ENCODE measurements around the gene RAN. TPM values are rescaled to one million over a fixed set of nuclear protein-coding genes. Genes with fewer than 3 reads are reported as not detected.
A peak's percentile ranks its signal among the peaks of the same experiment; 100 is the strongest.

RAN gene
- total and polyA plus RNA-seq, 9 of the 15 experiments (the other 6 are each of a cell fraction or from before 2014, with no cell fraction given) = 1,687 to 3,820 (median 2,300) TPM

DNA sequence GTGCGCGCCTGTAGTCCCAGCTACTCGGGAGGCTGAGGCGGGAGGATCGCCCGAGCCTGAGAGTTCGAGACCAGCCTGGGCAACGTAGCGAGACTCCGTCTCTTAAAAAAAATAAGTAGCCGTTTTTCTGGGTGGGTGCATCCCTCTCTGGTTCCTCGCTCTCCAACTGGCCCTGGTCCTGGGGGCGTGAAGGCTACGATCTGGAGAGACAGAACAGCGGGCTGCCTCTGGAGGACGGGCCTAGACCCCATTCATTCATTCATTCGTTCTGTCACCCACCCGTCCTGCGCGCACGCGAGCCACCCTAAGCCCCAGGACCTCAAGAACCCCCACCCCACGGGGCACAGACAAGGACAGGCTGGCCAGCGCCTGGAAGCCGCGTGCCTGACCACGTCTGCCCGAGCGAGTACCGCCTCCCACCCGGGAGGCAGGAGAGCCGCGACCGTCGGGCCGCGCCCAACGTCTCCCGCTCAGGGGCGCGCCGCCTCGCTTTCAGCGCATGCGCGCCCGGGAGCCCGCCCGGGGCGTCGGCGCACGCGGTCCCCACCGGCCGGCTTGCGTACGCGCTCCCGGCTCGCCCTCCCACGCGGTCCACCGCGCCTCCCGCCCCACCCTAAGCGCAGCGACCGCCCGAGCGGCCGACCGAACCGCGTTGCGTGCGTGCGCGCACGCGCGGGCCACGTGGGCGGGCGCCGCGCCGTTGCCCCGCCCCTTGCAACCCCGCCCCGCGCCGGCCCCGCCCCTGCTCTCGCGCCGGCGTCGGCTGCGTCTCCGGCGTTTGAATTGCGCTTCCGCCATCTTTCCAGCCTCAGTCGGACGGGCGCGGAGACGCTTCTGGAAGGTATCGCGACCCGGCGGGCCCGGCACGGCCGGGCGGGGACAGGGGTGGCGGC is at the start of gene RAN (continued):
- TF ChIP-seq, protein P1, sequence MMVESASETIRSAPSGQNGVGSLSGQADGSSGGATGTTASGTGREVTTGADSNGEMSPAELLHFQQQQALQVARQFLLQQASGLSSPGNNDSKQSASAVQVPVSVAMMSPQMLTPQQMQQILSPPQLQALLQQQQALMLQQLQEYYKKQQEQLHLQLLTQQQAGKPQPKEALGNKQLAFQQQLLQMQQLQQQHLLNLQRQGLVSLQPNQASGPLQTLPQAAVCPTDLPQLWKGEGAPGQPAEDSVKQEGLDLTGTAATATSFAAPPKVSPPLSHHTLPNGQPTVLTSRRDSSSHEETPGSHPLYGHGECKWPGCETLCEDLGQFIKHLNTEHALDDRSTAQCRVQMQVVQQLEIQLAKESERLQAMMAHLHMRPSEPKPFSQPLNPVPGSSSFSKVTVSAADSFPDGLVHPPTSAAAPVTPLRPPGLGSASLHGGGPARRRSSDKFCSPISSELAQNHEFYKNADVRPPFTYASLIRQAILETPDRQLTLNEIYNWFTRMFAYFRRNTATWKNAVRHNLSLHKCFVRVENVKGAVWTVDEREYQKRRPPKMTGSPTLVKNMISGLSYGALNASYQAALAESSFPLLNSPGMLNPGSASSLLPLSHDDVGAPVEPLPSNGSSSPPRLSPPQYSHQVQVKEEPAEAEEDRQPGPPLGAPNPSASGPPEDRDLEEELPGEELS (CRISPR knock-in tag; IDR thresholded peaks at IDR 0.05; ENCODE audit: borderline replicate concordance) = peak; percentile 65; the same call in 1 of the 2 replicates
- TF ChIP-seq PPARD (CRISPR knock-in tag; IDR thresholded peaks at IDR 0.05) (no peak), E2F3 (CRISPR knock-in tag; IDR thresholded peaks at IDR 0.05) (peak; percentile 90), ZNF146 (CRISPR knock-in tag; IDR thresholded peaks at IDR 0.05; ENCODE audit: unreplicated experiment) (no peak), BRF1 (IDR thresholded peaks at IDR 0.05; ENCODE audit: borderline replicate concordance, extremely low read depth, insufficient read length) (no peak), NR3C1 (CRISPR knock-in tag; IDR thresholded peaks at IDR 0.05) (0 out of 2 replicates have a peak, but pooled peaks have one; percentile 7), MYC (IDR thresholded peaks at IDR 0.05; ENCODE audit: low read depth, low read length) (peak; percentile 98), MYC (CRISPR knock-in tag; IDR thresholded peaks at IDR 0.05; ENCODE audit: borderline replicate concordance, low read depth) (peak; percentile 75; the same call in 1 of the 2 replicates), FOXP1 (CRISPR knock-in tag; IDR thresholded peaks at IDR 0.05) (peak; percentile 91), ZNF143 (CRISPR knock-in tag; IDR thresholded peaks at IDR 0.05) (no peak), FOXK1 (CRISPR knock-in tag; IDR thresholded peaks at IDR 0.05; ENCODE audit: borderline replicate concordance) (no peak), HNRNPLL (IDR thresholded peaks at IDR 0.05; ENCODE audit: low read depth, low read length, poor library complexity, severe bottlenecking) (peak; percentile 78), NFXL1 (CRISPR knock-in tag; IDR thresholded peaks at IDR 0.05) (no peak), HNRNPL (IDR thresholded peaks at IDR 0.05; ENCODE audit: low read depth, low read length) (peak; percentile 69; the same call in 1 of the 2 replicates), MBD2 (IDR thresholded peaks at IDR 0.05; ENCODE audit: borderline replicate concordance, low read depth) (no peak; the same call in 1 of the 2 replicates), MECOM (CRISPR knock-in tag; IDR thresholded peaks at IDR 0.05) (no peak), ZKSCAN8 (CRISPR knock-in tag; IDR thresholded peaks at IDR 0.05) (no peak), POLR2AphosphoS2 (IDR thresholded peaks at IDR 0.05; ENCODE audit: low read length) (no peak), EGR1 (conservative IDR thresholded peaks at IDR 0.05) (no peak), DIDO1 (tag; IDR thresholded peaks at IDR 0.05; ENCODE audit: low read depth) (no peak)
- TF ChIP-seq, protein P2, sequence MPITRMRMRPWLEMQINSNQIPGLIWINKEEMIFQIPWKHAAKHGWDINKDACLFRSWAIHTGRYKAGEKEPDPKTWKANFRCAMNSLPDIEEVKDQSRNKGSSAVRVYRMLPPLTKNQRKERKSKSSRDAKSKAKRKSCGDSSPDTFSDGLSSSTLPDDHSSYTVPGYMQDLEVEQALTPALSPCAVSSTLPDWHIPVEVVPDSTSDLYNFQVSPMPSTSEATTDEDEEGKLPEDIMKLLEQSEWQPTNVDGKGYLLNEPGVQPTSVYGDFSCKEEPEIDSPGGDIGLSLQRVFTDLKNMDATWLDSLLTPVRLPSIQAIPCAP (CRISPR knock-in tag; IDR thresholded peaks at IDR 0.05; ENCODE audit: borderline replicate concordance) = no peak
- TF ChIP-seq, protein P3, sequence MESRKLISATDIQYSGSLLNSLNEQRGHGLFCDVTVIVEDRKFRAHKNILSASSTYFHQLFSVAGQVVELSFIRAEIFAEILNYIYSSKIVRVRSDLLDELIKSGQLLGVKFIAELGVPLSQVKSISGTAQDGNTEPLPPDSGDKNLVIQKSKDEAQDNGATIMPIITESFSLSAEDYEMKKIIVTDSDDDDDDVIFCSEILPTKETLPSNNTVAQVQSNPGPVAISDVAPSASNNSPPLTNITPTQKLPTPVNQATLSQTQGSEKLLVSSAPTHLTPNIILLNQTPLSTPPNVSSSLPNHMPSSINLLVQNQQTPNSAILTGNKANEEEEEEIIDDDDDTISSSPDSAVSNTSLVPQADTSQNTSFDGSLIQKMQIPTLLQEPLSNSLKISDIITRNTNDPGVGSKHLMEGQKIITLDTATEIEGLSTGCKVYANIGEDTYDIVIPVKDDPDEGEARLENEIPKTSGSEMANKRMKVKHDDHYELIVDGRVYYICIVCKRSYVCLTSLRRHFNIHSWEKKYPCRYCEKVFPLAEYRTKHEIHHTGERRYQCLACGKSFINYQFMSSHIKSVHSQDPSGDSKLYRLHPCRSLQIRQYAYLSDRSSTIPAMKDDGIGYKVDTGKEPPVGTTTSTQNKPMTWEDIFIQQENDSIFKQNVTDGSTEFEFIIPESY (CRISPR knock-in tag; IDR thresholded peaks at IDR 0.05) = peak; percentile 53; the same call in 1 of the 2 replicates
- TF ChIP-seq, protein P4, sequence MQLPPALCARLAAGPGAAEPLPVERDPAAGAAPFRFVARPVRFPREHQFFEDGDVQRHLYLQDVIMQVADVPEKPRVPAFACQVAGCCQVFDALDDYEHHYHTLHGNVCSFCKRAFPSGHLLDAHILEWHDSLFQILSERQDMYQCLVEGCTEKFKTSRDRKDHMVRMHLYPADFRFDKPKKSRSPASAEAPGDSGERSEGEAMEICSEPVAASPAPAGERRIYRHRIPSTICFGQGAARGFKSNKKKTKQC (CRISPR knock-in tag; IDR thresholded peaks at IDR 0.05) = peak; percentile 79

All from K562 (cell line).